Ammon's horn (tissue), 1 donor: ENCODE data around the gene CASKIN2.

Experiments
- DNase-seq: peaks from one replicate; pipeline ENCODE4 v3.0.0-alpha.2; 2016; ENCODE audit warnings: low spot score

The CASKIN2 gene, protein sequence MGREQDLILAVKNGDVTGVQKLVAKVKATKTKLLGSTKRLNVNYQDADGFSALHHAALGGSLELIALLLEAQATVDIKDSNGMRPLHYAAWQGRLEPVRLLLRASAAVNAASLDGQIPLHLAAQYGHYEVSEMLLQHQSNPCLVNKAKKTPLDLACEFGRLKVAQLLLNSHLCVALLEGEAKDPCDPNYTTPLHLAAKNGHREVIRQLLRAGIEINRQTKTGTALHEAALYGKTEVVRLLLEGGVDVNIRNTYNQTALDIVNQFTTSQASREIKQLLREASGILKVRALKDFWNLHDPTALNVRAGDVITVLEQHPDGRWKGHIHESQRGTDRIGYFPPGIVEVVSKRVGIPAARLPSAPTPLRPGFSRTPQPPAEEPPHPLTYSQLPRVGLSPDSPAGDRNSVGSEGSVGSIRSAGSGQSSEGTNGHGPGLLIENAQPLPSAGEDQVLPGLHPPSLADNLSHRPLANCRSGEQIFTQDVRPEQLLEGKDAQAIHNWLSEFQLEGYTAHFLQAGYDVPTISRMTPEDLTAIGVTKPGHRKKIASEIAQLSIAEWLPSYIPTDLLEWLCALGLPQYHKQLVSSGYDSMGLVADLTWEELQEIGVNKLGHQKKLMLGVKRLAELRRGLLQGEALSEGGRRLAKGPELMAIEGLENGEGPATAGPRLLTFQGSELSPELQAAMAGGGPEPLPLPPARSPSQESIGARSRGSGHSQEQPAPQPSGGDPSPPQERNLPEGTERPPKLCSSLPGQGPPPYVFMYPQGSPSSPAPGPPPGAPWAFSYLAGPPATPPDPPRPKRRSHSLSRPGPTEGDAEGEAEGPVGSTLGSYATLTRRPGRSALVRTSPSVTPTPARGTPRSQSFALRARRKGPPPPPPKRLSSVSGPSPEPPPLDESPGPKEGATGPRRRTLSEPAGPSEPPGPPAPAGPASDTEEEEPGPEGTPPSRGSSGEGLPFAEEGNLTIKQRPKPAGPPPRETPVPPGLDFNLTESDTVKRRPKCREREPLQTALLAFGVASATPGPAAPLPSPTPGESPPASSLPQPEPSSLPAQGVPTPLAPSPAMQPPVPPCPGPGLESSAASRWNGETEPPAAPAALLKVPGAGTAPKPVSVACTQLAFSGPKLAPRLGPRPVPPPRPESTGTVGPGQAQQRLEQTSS (N-terminal part only)

DNA sequence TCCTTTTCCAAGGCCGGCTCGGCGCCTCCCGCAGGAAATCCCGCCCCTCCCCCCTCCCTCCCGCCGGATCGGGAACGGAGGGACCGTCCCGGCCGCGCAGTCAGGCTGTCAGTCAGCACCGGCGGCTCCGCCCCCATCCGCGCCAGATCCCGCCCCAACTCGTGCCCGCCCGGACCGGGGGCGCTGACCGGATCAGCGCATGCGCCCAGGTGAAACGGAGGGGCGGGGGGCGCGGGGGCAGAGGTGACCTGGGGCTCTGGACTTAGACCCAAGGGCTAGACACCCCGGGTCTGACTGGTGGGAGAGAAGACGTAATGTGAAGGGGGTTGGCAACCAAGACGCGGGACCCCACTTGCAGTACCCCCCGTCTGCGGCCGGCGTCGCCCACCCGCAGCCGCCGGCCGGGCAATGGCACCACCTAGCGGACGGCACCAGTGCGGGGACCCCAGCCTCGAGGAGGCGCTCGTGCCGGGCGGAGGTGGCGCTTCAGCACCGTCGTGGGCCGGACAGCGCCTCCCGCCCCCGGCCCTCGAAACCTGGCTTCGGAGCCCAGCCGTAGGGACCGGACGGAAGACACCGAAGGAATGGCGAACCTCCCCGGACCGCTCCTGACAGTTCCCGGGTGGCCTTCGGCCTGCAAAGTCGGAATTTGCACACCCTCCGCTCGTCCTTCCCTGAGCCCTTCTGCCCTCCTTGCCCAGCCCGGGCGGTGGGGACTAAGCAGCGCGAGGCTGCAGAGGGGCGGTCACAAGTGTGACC is at the start of gene CASKIN2:
Gene CASKIN2, minus strand, starts transcription at position 42 of the 759 bp plus-strand sequence. CDS start 1,733 bp downstream, outside the sequence.
- DNase-seq: peak; percentile 95

DNA sequence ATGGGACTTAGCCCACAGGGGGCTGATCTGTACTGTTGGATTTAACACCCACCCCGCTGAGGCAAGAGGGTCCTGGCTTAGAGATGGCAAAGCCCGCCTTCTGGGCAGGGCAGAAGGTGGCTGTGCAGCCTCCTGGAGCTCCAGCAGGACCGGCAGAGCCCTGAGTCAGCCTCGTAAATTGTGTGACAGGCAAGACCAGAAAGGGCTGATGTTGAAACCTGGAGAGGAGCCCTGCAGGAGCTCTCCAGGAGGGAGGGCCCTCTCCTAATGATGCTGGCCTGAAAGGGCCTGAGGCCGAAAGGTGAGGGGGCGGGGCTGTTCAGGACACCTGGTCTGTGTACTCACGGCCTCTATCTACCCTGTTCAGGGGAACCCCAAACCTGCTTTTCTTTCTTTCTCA is 49.7 kb upstream of the CASKIN2 start:
- no peak for DNase-seq

DNA sequence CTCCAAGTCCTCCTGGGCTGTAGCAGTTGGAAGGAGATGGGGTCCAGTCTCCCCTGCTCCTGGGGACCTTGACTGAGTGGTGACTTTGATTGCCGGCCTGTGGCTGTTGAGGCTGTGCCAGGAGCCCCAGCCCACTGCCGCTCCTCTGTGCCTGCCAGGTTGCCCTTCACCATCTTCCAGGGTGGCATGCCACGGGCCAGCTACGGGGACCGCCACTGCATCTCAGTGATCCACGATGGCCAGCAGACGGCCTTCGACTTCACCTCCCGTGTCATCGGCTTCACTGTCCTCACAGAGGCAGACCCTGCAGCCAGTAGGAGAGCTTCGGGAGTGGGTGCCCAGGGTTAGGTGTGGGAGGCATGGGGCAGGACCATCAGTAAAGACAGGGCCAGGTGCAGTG is 48.9 kb upstream of the CASKIN2 start:
- no peak for DNase-seq

DNA sequence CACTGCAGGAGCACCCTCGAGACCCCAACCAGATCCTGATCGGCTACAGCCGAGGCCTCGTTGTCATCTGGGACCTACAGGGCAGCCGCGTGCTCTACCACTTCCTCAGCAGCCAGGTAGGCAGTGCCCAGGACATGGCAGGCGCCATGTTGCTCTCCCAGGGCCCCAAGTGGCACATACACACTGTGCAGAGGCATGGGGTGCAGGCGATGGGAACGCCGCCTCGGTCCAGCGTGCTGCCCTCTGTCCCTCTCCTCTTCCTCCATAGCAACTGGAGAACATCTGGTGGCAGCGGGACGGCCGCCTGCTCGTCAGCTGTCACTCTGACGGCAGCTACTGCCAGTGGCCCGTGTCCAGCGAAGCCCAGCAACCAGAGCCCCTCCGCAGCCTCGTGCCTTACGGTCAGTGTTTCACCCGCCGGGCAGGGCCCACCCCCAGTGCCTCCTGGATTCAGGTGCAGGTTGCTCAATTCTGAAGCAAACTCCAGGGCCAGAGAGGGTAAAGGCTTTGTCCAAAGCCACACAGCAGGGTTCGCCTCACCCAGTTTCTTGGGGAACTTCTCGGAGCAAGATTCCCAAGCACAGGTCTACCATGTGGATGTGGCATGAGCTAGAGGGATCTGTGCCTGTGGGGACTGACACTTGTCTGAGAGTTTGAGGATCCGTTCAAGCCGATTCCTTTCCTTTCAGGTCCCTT is 47.9 kb upstream of the CASKIN2 start:
- no peak for DNase-seq

DNA sequence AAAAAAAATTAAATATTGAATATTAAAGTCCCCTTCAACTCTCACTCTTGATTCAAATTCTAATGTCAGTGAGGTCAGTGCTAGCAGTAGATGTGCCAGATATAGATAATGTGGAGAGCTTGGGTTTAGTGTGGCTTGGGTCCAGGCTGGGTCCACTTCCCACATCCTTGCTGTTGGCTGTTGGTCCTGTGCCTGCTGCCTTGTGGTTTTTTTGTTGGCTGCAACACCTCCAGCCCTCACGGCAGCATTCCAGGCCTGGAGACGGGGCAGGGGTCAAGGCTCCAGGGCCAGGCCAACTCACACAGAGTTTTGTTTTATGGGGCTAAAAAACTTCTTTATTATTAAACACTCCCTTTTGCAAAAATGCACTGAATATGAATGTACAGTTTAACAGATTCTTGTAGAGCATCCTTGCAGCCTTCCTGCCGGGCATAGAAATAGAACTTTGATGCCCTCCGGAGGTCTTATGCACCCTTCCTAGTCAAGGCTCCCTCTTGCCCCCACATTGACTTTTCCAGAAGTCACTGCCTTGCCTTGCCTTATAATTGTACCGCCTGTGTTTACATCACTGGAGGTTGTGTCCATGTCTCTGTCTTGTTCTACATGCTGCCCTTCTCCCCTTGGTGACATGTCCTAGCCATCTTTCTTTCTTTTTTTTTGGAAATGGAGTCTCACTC is 46.7 kb upstream of the CASKIN2 start:
- DNase-seq: no peak

DNA sequence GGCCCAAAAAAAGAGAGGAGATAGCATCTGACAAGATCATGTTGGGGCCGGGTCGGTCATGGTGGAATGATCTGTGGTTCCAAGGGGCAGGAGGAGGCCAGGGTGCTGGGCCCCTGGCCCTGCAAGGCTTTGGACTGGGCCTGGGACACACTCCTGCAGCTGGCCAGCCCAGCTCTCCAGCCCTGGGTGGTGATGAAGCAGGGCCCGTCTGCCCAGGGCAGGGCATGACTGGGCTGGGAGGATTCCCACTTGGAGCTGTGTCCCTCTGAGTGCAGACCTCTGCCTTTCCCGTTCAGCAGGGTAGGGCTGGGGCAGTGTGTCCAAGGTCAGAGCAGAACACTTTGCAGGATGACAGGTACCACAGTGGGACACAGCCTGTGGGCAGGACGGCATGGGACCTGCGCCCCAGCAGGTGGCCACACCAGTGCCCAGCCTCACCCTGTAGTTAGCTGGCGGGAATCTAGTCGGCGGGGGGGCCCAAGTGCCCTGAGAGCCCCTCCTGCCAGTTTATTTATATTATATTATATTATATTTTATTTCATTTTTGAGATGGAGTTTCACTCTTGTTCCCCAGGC is 44.7 kb upstream of the CASKIN2 start:
- DNase-seq: no peak

DNA sequence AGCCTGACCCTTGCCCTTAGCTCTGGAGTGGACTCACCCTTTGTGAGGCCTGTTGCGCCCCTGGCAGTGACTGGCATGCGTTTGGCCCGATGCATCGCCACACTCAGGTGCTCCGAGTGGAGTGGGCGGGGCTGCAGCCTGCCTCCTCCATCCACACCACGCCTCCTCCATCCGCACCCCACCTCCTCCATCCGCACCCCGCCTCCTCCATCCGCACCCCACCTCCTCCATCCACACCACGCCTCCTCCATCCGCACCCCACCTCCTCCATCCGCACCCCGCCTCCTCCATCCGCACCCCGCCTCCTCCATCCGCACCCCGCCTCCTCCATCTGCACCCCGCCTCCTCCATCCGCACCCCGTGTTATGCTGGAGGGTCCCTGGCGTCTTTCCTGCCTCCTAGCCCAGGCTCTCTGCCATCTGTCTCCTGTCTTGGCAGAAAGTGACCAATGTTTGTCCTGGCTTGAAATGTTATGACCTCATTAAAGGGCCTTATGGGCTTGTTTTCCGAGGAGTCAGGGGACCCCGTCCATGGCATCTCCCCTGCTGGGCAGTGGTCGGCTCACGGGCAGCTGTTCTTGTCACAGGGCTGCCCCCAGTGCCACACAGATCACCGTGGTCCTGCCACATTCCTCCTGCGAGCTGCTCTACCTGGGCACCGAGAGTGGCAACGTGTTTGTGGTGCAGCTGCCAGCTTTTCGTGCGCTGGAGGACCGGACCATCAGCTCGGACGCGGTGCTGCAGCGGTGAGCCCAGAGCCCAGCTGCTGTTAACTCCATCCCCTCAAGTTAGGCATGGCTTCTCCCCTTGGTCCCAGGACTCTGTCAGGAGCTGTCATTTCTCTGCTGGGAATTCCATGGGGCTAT is 43.6 kb upstream of the CASKIN2 start:
- no peak for DNase-seq

DNA sequence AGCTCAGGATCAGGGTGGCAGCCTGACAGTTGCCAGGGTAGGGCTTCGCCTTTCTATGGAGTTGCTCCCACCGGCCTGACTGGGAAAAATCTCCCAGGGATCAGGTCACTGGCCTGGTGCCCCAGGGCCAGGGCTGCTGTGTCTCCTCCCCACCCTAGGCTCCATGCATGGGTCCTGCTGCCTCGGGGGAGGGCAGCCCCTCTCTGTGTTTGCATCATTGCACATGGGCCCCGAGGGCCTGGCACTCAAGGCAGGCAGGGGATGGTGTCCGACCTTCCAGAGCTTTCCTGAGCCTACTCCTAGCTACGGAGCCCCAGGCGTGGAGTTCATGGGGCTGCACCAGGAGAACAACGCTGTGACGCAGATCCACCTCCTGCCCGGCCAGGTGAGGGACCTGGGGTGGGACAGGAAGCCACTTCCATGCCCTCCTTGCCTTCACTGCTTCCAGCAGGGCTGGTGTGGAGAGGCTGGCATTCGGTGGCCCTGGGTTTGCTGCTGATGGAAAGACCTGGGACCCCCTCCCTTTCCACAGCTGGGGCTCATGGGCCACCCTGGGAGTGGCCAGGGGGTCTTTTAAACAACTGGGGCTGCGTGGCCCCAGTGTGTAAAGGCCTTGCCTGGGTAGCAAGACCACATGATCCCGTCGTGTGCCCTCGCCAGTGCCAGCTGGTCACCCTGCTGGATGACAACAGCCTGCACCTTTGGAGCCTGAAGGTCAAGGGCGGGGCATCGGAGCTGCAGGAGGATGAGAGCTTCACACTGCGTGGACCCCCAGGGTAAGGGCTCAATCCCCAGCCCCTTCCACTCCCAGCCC is 42.7 kb upstream of the CASKIN2 start:
- no peak for DNase-seq

DNA sequence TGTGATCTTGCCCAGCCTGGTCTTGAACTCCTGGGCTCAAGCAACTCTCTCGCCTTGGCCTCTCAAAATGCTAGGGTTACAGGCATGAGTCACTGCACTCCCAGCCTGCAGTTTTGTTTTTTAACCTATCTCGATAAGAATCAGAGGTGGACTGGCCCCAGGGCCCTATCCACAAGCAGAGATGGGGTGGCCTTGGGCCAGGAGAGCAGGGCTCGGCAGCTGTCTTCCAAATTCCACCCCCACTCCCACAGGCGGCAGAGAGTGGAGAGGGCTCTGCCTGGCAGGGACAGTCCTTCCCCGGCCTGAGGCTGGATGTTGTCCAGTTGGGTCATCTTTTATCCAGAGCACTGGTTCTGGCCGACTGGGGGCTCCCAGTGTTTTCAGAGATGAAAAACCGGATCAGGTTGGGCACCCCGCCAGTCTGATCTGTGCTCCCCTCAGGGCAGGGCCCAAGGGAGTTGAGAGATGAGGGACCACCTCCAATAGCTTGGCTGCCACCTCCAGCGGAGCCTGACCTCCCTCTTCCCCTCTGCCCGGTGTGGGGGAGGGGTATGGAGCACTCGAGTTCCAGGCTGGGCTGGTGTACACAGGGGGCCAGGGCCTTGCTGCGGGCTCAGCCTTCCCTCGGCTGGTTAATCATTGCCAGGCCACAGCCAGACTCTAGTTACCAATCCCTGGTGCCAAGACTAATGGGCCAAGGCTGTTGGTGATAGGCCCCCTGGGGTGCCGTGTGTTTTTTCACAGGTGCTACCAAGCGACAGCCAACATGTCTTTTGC is 41.9 kb upstream of the CASKIN2 start:
- DNase-seq: peak; percentile 85

DNA sequence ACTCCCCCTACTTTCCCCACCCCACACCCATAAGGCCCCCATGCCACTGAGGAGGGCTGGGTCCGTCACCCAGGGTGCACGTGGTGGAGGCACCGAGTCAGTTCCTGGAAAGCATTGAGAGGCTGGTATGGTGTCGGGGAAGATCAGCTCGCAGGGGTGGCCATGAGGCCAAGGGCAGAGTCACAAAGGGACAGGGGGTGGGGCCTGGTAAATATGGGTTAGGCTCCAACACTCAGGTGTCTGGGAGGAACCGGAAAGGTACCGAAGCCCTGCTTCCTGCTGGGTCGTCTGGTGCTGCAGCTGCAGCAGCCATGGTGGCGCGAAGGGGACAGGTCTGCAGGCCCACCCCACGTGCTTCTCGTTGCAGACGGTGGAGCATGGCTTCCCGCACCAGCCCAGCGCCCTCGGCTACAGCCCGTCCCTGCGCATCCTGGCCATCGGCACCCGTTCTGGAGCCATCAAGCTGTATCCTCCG is 40.4 kb upstream of the CASKIN2 start:
- no peak for DNase-seq

DNA sequence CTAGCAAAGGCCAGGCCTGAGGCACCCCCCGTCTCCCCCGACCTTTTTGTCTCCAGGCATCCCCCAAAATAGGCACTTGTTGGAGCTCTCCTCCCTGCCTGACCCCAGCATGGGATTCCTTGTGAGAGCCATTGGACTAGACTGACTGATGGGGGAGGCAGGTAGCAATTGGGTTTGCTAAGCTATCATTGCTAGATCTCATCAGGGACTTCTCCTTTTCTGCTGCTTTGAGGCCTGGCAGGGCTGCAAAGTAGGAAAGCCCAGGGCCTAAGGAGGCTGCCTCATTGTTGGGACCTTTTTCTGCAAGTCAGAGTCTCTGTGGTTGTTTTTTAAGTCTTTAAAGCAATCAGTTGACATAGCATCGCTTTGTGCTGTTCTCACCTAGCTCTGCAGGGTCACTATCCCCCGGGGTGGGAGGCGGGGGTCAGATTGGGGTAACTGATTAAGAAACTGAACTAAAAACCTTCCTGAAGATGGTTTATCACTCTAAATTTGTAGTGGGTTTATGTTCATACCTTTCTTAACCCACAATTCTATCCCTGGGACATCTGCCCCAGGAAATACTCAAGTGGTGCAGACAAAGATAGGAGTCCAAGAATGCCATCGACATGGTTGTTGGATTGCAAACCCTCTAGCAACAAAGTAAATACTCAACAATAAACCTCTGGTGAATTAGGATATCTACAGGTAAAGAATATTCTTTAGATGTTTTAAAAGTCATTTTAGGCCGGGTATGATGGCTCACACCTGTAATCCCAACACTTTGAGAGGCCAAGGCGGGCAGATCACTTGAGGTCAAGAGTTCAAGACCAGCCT is 38.2 kb upstream of the CASKIN2 start:
- DNase-seq: no peak

DNA sequence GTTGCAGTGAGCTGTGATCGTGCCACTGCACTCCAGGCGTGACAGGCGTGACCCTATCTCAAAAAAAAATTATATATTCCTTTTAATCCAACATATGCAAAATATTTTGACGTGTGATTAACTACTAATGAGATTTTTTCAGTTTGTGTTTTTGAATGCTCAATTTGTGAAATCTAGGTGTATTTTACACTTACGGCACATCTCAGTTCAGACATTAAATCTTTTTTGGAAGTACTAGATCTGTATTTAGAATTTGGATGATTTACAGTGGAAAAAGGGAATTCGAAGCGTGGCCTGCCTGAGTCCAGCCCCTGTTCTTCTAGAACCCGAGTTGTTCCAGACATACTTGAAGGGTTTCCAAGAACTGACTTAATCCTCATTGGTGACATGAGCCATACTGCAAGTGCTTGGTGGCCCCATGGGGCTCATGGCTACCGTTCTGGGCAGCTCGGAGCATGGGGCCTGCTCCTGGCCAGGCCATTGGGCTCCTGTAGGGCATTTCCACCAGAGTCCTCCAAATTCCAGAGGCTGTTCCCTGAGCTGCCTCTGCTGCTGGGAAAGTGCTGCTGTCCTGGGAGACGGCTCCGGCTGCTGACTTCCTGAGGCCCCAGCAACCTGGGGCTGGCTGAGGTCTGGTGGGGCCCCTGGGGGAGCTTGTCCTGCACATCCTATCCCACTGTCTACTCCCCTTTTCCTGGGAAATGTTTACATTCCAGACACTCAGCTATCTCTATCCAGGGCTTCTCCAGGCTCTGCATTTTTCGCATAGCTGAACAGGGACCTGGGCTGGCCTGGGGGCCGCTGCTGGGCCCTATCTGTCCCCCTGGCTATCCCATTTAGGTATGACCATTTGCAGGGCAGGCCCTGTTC is 37.3 kb upstream of the CASKIN2 start:
- DNase-seq: no peak

DNA sequence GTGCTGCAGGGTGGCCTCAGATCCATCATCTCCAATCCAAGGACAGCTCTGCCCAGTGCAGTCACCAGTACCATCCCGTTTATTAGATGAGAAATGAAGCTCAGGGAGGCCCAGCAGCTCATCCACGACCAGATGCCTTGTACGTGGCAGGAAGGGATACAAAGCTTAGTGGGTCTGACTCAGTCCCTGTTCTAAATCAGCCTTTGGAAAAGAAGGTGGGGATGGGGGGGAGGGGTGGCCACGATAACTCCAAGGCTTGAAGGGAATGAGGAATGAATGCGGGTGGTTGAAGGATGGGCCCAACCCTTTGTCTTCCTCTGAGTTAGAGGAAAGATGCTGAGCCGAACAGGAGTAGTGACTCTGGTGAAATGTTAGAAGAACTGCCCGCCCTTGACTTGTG is 35.9 kb upstream of the CASKIN2 start:
- no peak for DNase-seq

DNA sequence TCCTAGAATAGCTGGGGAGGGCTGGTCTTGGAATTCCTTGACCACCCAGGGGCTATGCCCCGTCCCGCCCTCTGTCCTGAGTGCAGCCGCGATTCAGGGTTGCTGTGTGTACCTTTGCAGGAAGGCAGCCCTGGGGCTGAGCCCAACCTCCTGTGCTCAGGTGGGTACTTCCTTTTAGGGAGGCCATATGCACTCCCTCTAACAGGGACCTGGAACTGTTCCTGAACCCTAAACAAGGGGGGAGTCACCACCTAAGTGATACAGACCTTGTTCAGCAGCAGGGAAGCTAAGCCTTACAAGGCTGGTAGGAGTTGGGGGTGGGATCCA is 34.8 kb upstream of the CASKIN2 start:
- no peak for DNase-seq

DNA sequence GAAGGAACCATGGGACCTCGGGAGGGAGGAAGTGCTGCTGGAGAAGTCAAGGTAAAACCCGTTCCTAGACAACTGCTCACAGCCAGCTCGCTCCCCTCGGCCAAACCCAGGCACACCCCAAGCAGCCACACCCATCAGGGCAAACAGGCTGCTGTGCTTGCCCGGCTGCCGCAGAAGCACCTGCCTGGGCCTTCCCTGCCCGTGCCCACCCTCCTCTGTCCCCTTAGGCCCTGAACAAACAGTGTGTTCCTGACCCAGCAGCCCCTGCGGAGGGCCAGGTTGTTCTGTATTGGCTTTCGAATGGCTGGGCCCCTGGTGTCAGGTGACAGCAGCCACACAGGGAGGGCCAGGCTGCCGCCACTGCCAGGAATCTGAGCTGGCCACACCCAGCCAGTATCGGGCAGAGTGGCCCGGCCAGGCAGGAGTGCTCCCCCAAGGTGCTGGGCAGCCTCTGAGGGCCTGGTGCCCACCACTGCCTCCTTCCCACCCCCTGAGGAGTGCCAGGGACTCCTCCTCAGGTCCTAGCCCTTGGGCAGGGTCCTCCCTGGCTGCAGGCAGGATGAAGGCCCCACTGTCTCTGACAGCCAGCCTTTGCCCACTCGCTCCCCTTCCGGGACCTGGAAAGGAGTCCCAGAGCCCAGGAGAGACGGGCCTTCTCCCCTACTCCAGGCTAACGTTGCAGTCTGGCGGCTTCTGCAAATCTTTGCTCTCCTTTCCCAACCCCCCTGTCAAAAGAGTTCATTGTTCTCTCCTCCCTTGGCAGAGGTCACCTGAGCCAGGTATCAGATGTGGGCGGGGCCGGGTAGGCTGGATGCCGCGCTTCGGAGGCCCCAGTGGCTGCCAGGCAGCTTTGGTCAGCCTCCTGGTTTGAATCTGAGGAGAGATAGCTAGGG is 34.2 kb upstream of the CASKIN2 start:
- DNase-seq: no peak
